Subcutaneous abdominal adipose tissue (tissue), 5 donors: Measurements from ENCODE around the gene KIF4B.

ENCODE experiments used
- H3K27ac ChIP-seq: one replicate; pipeline ENCODE4 v1.7.0; 2013; ENCODE audit warnings: low read depth, mild to moderate bottlenecking, inconsistent platforms, low read length, moderate library complexity
- H3K27me3 ChIP-seq, 5 donors: one replicate each; pipeline ENCODE4 v1.7.0; 2013; ENCODE audit warnings: low read length in 5 of 5, inconsistent platforms in 1 of 5; ENCODE audit not compliant: control insufficient read depth in 5 of 5, insufficient read depth in 4 of 5
- H3K36me3 ChIP-seq, 5 donors: one replicate each; pipeline ENCODE4 v1.7.0; 2013; ENCODE audit warnings: low read length in 5 of 5; ENCODE audit not compliant: control insufficient read depth in 5 of 5, insufficient read depth in 5 of 5
- H3K4me1 ChIP-seq, 5 donors: one replicate each; pipeline ENCODE4 v1.7.0; 2013; ENCODE audit warnings: low read length in 5 of 5, mild to moderate bottlenecking in 3 of 5, moderate library complexity in 1 of 5; ENCODE audit not compliant: control insufficient read depth in 5 of 5, insufficient read depth in 5 of 5
- H3K4me3 ChIP-seq, 5 donors: one replicate each; pipeline ENCODE4 v1.7.0; 2013; ENCODE audit warnings: low read length in 5 of 5, low read depth in 1 of 5
- H3K9ac ChIP-seq, 5 donors: one replicate each; pipeline ENCODE4 v1.7.0; 2013; ENCODE audit warnings: low read length in 5 of 5, mild to moderate bottlenecking in 4 of 5, moderate library complexity in 3 of 5
- H3K9me3 ChIP-seq, 5 donors: one replicate each; pipeline ENCODE4 v1.7.0; 2013; ENCODE audit warnings: low read length in 5 of 5; ENCODE audit not compliant: control insufficient read depth in 5 of 5
- donor health status: healthy.
- donor health status: healthy.
- donor health status: healthy.
- donor health status: healthy.
- donor health status: healthy.

KIF4B gene

DNA sequence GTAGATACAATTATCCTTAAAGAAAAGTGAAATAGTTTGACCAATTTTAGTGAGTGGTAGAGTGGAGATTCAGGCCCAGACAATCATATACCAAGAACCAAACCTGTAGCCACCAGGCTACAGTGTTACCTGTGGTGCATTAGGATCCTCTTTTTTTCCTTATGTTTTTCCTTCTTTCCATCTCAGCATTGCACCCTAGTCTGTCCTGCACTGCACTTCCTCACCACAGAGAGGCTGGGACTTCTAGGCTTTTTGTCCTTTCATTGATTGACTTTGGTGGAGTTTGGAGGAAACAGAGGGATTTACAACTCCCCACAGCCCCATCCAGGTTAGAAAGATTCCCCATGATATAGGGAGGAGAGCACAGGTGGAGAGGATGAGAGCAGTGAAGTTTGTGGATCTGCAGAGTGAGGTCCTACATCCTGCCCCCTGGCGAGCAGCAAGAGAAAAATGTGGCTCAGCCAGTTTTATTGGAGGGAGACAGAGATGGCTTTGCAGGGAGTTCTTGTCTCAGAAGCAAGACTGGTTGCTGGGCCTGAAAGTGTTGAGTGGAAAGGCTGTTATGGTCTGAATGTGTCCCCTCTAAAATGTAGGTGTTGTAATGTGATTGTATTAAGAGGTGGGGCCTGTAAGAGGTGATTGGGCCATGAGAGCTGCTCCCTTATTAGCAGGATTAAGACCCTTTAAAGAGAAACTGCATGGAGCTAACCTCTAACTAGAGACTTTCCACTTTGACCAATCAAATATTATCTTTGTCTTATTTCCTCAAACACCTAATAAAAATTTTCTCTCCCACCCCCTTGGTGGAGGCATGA, 36.2 kb downstream of the KIF4B start:
- Histone ChIP-seq H3K9ac (no peak overlapping the region), H3K27ac (no peak overlapping the region), H3K4me3 (no peak overlapping the region), H3K4me1 (peaks cover 0 to 3% (median 0%) of the 10 kb centered on the region in 5 donors), H3K9me3 (no peaks in the 10 kb centered on the region), H3K27me3 (peaks cover 0 to 4% (median 0%) of the 10 kb centered on the region in 5 donors), H3K36me3 (no peaks in the 10 kb centered on the region)

DNA sequence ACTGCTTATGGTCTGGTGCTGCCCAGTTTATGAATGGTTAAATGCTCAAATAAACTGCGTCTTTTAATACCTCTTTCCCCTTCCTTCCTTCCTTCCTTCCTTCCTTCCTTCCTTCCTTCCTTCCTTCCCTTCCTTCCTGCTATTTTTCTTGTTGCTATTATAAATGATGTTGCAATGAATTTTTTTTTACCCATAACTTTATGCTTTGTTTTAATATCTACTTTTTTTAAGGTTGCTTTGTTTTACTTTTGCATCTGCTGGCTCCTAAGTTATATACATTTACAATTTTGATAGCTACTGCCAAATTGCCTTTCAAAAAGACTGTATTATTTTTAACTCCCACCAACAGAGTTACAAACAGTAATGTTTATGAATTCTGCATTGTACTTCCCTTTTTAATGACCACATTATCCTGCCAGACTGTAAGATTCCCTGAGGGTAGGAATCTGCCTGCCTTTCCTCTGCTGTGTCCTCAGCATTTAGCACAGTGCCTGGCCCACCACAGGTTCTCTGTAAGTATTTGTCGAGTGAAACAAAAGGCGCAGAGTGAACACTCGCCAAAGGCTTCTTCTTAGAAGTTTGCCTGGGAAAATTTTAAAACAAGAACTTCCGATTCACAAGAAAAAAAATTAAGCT, 36.9 kb downstream of the KIF4B start:
- Histone ChIP-seq H3K4me1 (peaks cover 0 to 3% (median 0%) of the 10 kb centered on the region in 5 donors), H3K36me3 (no peaks in the 10 kb centered on the region), H3K9me3 (no peaks in the 10 kb centered on the region), H3K27me3 (peaks cover 0 to 4% (median 0%) of the 10 kb centered on the region in 5 donors), H3K9ac (no peak overlapping the region), H3K27ac (no peak overlapping the region), H3K4me3 (no peak overlapping the region)

DNA sequence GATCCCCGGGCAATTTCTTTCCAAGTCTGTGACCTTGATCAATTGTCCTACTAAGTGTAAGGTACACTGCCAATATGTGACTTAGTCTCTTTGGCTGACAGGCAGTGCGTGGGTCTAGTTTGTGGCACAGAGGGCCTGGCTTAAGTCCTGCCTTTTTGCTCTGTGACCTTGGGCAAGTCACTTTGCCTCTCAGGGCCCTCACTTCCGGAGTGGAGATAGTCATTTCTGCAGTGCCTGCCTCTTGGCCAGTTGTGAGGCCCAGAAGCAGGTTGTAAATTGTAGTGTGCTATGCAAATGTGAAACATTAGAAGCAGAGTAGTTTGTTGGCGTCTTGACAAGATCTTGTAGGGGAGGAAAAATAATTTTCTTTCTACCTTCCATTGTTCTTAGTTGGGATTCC, 39.0 kb downstream of the KIF4B start:
- no peak overlapping the region for H3K9ac ChIP-seq
- no peaks in the 10 kb centered on the region for H3K27me3 ChIP-seq
- no peaks in the 10 kb centered on the region for H3K36me3 ChIP-seq
- H3K27ac ChIP-seq: no peak overlapping the region
- no peaks in the 10 kb centered on the region for H3K9me3 ChIP-seq
- H3K4me1 ChIP-seq: peaks cover 0 to 3% (median 0%) of the 10 kb centered on the region in 5 donors
- no peak overlapping the region for H3K4me3 ChIP-seq

DNA sequence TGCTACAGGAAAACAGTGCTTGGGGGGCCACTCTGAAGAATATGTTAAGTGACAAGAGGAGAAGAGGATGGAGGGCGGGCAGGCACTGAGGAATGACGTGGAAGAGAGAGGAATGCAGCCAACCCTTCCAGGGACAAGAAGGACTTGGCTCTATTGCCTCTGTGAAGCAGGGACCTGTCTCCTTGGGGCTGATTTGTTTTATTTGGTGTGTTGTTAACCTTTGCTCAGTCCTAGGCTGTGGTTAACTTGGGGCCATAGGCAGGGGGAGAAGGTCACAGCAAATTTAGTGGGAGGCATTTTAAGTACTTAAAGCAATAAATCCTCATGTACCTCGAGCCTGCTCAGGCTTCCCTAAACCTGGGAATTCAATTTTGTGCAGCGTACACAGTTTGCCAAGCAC, 39.9 kb downstream of the KIF4B start:
- Histone ChIP-seq H3K27ac (no peak overlapping the region), H3K4me3 (no peak overlapping the region), H3K36me3 (no peaks in the 10 kb centered on the region), H3K27me3 (peaks cover 0 to 3% (median 0%) of the 10 kb centered on the region in 5 donors), H3K9ac (no peak overlapping the region), H3K9me3 (no peaks in the 10 kb centered on the region), H3K4me1 (peaks cover 0 to 3% (median 0%) of the 10 kb centered on the region in 5 donors)

DNA sequence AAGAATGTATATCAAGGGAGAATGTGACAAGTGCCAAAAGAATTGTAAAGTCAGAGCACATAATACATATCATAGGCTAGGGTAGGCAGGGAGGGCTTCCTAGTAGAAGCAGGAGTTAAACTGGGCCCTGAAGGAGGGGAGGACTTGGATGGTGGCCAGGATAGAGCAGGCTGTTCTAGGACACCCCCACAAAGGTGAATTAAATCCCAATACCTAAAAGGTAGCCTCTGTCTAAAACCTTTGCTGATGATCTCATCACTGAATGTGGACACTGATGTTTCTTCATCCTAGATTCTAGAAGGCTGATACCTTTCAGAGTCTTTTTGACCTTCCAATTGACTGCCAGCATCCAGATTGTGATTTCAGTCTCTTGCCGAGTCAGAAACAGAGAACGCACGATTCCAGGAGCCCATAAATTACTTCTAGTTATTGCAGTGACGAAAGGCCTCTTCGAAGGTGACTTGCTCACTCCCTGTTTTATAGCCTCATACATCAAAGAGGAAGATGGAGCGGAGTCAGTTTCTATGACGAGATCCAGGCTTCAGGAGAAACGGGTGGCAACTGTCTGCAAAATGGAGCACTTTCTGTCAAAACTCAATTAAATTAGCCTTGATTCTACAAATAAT, 43.2 kb downstream of the KIF4B start:
- Histone ChIP-seq H3K36me3 (no peaks in the 10 kb centered on the region), H3K4me1 (no peaks in the 10 kb centered on the region), H3K9ac (no peak overlapping the region), H3K4me3 (no peak overlapping the region), H3K9me3 (no peaks in the 10 kb centered on the region), H3K27ac (no peak overlapping the region), H3K27me3 (peaks cover 0 to 3% (median 0%) of the 10 kb centered on the region in 5 donors)

DNA sequence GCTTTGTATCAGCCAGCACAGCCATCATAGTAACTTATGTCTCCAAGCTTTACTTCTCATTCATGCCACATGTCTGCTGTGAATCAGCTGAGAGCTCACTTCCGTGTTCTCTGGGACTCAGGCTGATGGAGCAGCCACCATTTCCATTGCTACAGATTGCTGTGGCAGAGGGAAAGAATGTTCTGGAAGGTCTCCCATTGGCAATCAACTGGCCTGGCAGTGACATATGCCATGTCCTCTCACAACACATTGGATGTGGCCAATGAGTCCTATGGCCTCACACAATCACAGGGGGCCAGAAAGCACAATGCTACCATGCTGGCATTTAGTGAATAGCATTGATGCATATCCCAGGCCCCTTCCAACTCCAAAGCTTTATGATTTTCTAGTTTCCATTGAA, 44.1 kb downstream of the KIF4B start:
- Histone ChIP-seq H3K9me3 (no peaks in the 10 kb centered on the region), H3K36me3 (no peaks in the 10 kb centered on the region), H3K4me1 (no peaks in the 10 kb centered on the region), H3K27me3 (peaks cover 0 to 3% (median 0%) of the 10 kb centered on the region in 5 donors), H3K27ac (no peak overlapping the region), H3K9ac (no peak overlapping the region), H3K4me3 (no peak overlapping the region)

DNA sequence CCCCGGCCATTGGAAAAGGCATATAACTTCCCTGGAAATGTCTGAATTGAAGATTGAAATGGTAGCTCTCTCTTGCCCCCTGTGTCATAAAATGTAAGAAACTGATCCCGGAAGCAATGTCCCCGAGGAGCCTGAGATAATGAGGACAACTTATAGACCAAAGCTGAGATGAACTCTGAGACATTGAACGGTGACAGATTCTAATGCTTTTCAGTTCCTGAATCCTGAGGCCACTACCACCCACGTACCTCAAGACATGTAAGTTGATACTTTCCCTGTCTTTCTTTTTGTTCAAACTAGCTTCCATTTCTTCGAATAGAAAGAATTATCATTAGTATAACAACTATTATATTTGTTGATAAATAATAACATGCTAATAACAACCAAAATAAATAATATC, 51.0 kb downstream of the KIF4B start:
- H3K36me3 ChIP-seq: no peaks in the 10 kb centered on the region
- no peaks in the 10 kb centered on the region for H3K27me3 ChIP-seq
- no peak overlapping the region for H3K4me3 ChIP-seq
- no peak overlapping the region for H3K27ac ChIP-seq
- H3K4me1 ChIP-seq: no peaks in the 10 kb centered on the region
- no peaks in the 10 kb centered on the region for H3K9me3 ChIP-seq
- H3K9ac ChIP-seq: no peak overlapping the region

DNA sequence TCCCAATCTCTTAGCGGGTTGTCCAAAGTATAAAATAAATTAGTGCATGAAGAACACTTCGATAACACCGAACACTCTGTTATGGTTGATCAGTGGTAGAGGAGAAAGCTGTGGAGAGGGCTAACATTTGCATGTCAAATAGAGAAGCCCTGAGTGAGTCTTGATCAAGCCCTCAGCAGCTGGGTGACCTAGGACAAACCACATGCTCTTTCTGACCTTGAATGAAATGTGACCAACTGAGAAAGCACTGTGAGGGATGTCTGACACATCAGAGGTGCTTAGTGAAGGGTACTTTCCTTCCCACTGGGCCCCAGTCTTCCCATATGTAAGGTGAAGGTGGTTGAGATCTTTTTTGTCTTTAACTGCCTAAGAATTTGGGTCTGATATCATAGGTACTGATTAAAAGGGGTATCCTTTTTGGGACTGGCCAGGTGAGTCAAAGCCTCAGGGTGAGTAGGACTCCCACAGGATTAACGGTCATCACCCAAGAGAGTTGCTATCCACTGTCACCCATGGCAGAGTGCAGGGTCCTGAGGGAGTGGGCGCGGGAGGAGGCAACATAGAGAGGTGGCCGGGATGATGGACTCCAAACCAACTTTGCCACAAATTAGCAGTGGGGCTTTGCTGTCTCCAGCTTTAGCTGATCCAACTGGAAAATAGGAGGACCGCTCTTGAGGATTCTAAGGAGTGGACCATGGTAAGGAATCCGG, 53.5 kb downstream of the KIF4B start:
- Histone ChIP-seq H3K4me1 (no peaks in the 10 kb centered on the region), H3K4me3 (no peak overlapping the region), H3K9ac (no peak overlapping the region), H3K27me3 (no peaks in the 10 kb centered on the region), H3K9me3 (no peaks in the 10 kb centered on the region), H3K27ac (no peak overlapping the region), H3K36me3 (no peaks in the 10 kb centered on the region)
